ENCODE measurements around the gene STAC2. TPM values are rescaled to one million over a fixed set of nuclear protein-coding genes. Genes with fewer than 3 reads are reported as not detected.
A peak's percentile ranks its signal among the peaks of the same experiment; 100 is the strongest.

Gene STAC2
- total and polyA plus RNA-seq, 12 donors = 0.22 to 1.1 (median 0.48) TPM; not detected in 5

GRCh38 chr17:39236450-39236927, 10.7 kb upstream of the STAC2 start:
- intact Hi-C loops (cut with DNase I) = no loop called here
- 48 to 73% (median 53%) methylated on average over 2 to 5 of the region's 5 CpGs for WGBS, 4 donors
- DNase-seq = no peak
- TF ChIP-seq POLR2A (IDR thresholded peaks at IDR 0.05) = no peak
- TF ChIP-seq CTCF (IDR thresholded peaks at IDR 0.05) = no peak
- no peak overlapping the region for H3K4me3 ChIP-seq
- peaks cover 10 to 13% of the 10 kb centered on the region in 2 donors for H3K4me1 ChIP-seq (replicated peaks in 1 of 2)
- H3K27me3 ChIP-seq = peaks cover 4% of the 10 kb centered on the region
- H3K36me3 ChIP-seq (replicated peaks in 1 of 2) = no peaks in the 10 kb centered on the region
- peak overlapping the region in 1 of 5 donors; percentile 33 for H3K27ac ChIP-seq
- H3K9me3 ChIP-seq (replicated peaks in 1 of 3) = no peaks in the 10 kb centered on the region

- Histone ChIP-seq H3K9me3 (replicated peaks in 1 of 3) (no peaks in the 10 kb centered on the region), H3K4me3 (no peak overlapping the region), H3K36me3 (replicated peaks in 1 of 2) (no peaks in the 10 kb centered on the region), H3K27ac (peak overlapping the region in 1 of 5 donors; percentile 24), H3K4me1 (replicated peaks in 1 of 2) (peaks cover 10 to 13% of the 10 kb centered on the region in 2 donors), H3K27me3 (peaks cover 9% of the 10 kb centered on the region)
- peak in 4 of 7 donors; percentile 40 to 59 (median 44) for DNase-seq
- intact Hi-C loops (cut with DNase I) = no loop called here
- TF ChIP-seq CTCF (IDR thresholded peaks at IDR 0.05) = peak; percentile 37 to 65 (median 56)
- no peak for TF ChIP-seq POLR2A (IDR thresholded peaks at IDR 0.05)
- WGBS, 4 donors = 31 to 36% (median 31%) methylated on average over 15 to 18 of the region's 18 CpGs
Measured at GRCh38 chr17:39235555-39236449, 10.1 kb upstream of the STAC2 start.

GRCh38 chr17:39231591-39232551, 6.1 kb upstream of the STAC2 start:
- intact Hi-C loops (cut with DNase I) = no loop called here
- no peak overlapping the region for H3K27ac ChIP-seq
- no peak for TF ChIP-seq POLR2A (IDR thresholded peaks at IDR 0.05)
- peak; percentile 50 to 78 (median 72) for TF ChIP-seq CTCF (IDR thresholded peaks at IDR 0.05)
- no peaks in the 10 kb centered on the region for H3K4me1 ChIP-seq (replicated peaks in 1 of 2)
- peaks cover 15% of the 10 kb centered on the region for H3K27me3 ChIP-seq
- H3K9me3 ChIP-seq (replicated peaks in 1 of 3) = no peaks in the 10 kb centered on the region
- peak in 4 of 7 donors; percentile 53 to 64 (median 57) for DNase-seq
- 18 to 27% (median 22%) methylated on average over 14 to 22 of the region's 22 CpGs for WGBS, 4 donors
- no peak overlapping the region for H3K4me3 ChIP-seq
- H3K36me3 ChIP-seq (replicated peaks in 1 of 2) = no peaks in the 10 kb centered on the region

Data from adrenal gland (tissue), 12 donors.